Gastrocnemius medialis (tissue), 4 donors: ENCODE data around the gene MALRD1. TPM values are rescaled to one million over a fixed set of nuclear protein-coding genes. Genes with fewer than 3 reads are reported as not detected.

Experiments
- ATAC-seq, 2 donors: fragments of 150-250 bp; one replicate each; pipeline ENCODE4 v1.9.1; 2016
- DNase-seq, 2 donors: peaks; one replicate each; pipeline ENCODE4 v3.0.0-alpha.2; 2019
- H3K27ac ChIP-seq, 4 donors: fragments of 200-600 bp; sonication (generic); 1 replicate in 1 of 4; 2 replicates in 3 of 4; pipeline ENCODE4 v1.5.1; 2016 to 2018; ENCODE audit warnings: mild to moderate bottlenecking in 2 of 4, moderate library complexity in 1 of 4
- H3K27me3 ChIP-seq, 3 donors: fragments of 200-600 bp; sonication (generic) in 2 of 3; 1 replicate in 1 of 3; 2 replicates in 2 of 3; pipeline versions ENCODE4 v1.5.1 to v1.6.0; 2016 to 2019; ENCODE audit warnings: mild to moderate bottlenecking in 1 of 3, moderate library complexity in 1 of 3
- H3K36me3 ChIP-seq, 2 donors: fragments of 200-600 bp; sonication (generic) in 1 of 2; one replicate each; pipeline ENCODE4 v1.5.1; 2017 to 2018
- H3K4me1 ChIP-seq, 2 donors: fragments of 200-600 bp; sonication (generic) in 1 of 2; one replicate each; pipeline ENCODE4 v1.5.1; 2016 to 2017; ENCODE audit warnings: mild to moderate bottlenecking in 2 of 2
- H3K4me3 ChIP-seq, 4 donors: fragments of 200-600 bp; sonication (generic) in 3 of 4; 1 replicate in 1 of 4; 2 replicates in 3 of 4; pipeline ENCODE4 v1.5.1; 2016 to 2019; ENCODE audit warnings: mild to moderate bottlenecking in 2 of 4
- H3K9me3 ChIP-seq, 3 donors: fragments of 200-600 bp; sonication (generic) in 2 of 3; 1 replicate in 1 of 3; 2 replicates in 2 of 3; pipeline ENCODE4 v1.5.1; 2016 to 2019
- CTCF ChIP-seq, 5 experiments: fragments of 450-650 bp in 3 of 5; fragments of 200-600 bp in 2 of 5; sonication (generic) in 2 of 5; IDR thresholded peaks in 4 of 5; conservative IDR thresholded peaks in 1 of 5; 1 replicate in 4 of 5; 2 replicates in 1 of 5; pipeline ENCODE4 v1.5.1; 2016 to 2019; ENCODE audit warnings: antibody characterized with exemption in 5 of 5, mild to moderate bottlenecking in 3 of 5, moderate library complexity in 3 of 5
- POLR2A ChIP-seq, 2 donors: fragments of 450-650 bp; IDR thresholded peaks; one replicate each; pipeline ENCODE4 v1.6.1; 2017; ENCODE audit warnings: antibody characterized with exemption in 2 of 2, mild to moderate bottlenecking in 2 of 2, moderate library complexity in 2 of 2
- in situ Hi-C, 4 donors: fragments of 200-750 bp; cut with MboI; loops; one replicate each; pipeline versions ENCODE4 v1.15.0 to v1.8.0; 2017; ENCODE audit warnings: low sequenced_read_pairs in 4 of 4
- intact Hi-C: fragments of 100-400 bp; cut with DNase I; formaldehyde crosslinking; loops from one replicate; pipeline ENCODE4 v1.15.1; 2023; ENCODE audit warnings: low total_unique reads
- total RNA-seq, 4 donors: library from RNA; depleted of rRNA; stranded (reverse); fragments of >200 nt; gene quantifications; one replicate each; pipeline versions ENCODE4 v1.1.0 to v1.2.3, GENCODE V29; 2016

The MALRD1 gene
- total RNA-seq, 4 donors from 2014 or later, result 0.75 TPM; not detected in 3

DNA sequence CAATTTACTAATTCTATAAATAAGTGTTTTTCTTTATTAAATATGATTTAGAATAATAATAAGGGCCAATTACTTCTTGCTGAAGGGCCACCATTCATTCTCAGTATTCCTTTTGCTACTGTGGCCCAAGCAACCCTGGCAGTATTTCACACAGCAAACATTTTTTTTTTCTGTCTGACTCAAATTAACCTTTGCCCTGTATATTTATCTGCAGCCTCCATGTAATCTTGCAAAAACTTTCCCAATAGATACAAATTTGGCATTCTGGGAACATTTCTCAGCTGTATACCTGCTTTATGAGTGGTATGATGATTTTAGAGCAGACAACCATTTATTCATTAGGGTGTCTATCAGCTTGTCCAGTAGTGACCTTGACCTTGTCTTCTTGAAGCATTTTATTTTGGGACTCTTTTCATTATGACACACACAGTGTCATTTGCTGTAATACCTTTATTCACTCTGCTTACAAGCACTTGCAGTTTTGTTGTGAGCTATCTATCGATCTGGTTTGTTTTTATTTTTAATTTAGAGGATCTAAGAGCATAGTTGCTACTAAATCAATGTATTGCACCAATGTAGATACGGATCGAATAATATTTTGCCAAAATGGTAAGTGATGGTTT, 607.9 kb downstream of the MALRD1 start:
- in situ Hi-C loops, result no loop called here
- Histone ChIP-seq H3K27ac (no peak overlapping the region), H3K4me1 (no peaks in the 10 kb centered on the region), H3K9me3 (no peaks in the 10 kb centered on the region), H3K36me3 (no peaks in the 10 kb centered on the region), H3K27me3 (no peaks in the 10 kb centered on the region), H3K4me3 (no peak overlapping the region)
- ATAC-seq (no peak), DNase-seq (no peak)
- intact Hi-C loops, result no loop called here
- no peak for TF ChIP-seq POLR2A (IDR thresholded peaks at IDR 0.05)
- no peak for TF ChIP-seq CTCF (IDR thresholded peaks at IDR 0.05 in 4 of 5, conservative IDR thresholded peaks at IDR 0.05 in 1 of 5)

DNA sequence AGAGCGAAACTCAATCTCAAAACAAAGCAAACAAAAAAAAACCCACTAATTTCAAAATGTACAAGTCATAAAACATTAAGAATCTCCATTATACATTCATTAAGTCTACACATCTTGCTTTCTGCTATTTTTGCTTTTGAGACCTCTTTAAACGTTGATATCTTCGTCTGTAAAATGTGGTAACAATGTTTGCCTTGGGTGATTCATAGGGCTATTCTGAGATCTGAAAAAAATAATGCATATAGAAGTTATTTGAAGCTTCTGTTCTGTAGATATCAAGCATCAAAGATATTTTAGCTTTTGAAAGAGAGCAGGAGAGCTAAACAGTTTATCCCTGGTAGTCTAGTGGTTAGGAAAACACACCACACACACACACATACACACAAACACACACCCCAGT, 609.5 kb downstream of the MALRD1 start:
- no peak overlapping the region for H3K27ac ChIP-seq
- intact Hi-C loops, result no loop called here
- no peaks in the 10 kb centered on the region for H3K36me3 ChIP-seq
- peaks cover 0 to 7% (median 0%) of the 10 kb centered on the region in 3 donors for H3K9me3 ChIP-seq
- DNase-seq (no peak), ATAC-seq (no peak)
- H3K4me1 ChIP-seq, result no peaks in the 10 kb centered on the region
- in situ Hi-C loops, result no loop called here
- TF ChIP-seq POLR2A (IDR thresholded peaks at IDR 0.05), result no peak
- no peak for TF ChIP-seq CTCF (IDR thresholded peaks at IDR 0.05 in 4 of 5, conservative IDR thresholded peaks at IDR 0.05 in 1 of 5)
- no peaks in the 10 kb centered on the region for H3K27me3 ChIP-seq
- no peak overlapping the region for H3K4me3 ChIP-seq

DNA sequence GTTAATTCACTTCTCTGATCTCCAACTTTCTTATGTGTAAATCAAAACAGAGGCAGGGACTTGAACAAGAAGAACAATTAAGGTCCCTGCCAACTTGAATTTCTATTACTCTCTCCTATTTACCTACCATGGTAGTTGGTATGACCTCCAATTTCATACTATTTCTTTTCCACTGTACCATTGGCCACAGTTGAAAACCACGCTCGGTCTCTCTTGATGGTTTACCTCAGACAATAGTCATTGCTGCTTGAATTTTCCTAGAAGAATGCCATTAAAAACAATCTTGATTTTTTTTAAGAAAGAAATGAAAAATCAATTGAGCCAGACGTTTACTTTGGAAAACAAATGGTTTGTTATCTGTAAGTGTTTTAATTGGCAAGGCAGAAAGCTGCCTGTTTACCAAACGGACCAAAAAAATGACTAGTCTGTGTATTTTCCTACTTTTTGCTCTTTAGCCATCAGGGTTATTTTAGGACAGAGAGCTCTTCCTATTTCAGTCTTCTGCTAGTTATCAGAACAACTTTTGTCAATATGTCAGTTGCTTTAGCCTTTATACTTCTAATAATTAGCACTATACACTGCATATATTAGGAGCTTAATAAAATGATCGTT, 610.1 kb downstream of the MALRD1 start:
- TF ChIP-seq POLR2A (IDR thresholded peaks at IDR 0.05) (no peak), CTCF (IDR thresholded peaks at IDR 0.05 in 4 of 5, conservative IDR thresholded peaks at IDR 0.05 in 1 of 5) (no peak)
- no peaks in the 10 kb centered on the region for H3K36me3 ChIP-seq
- DNase-seq (no peak), ATAC-seq (no peak)
- no peak overlapping the region for H3K4me3 ChIP-seq
- no peaks in the 10 kb centered on the region for H3K4me1 ChIP-seq
- peaks cover 0 to 7% (median 0%) of the 10 kb centered on the region in 3 donors for H3K9me3 ChIP-seq
- no peak overlapping the region for H3K27ac ChIP-seq
- intact Hi-C loops (no loop called here), in situ Hi-C loops (no loop called here)
- H3K27me3 ChIP-seq, result no peaks in the 10 kb centered on the region

- H3K4me1 ChIP-seq, result no peaks in the 10 kb centered on the region
- no peak for TF ChIP-seq POLR2A (IDR thresholded peaks at IDR 0.05)
- TF ChIP-seq CTCF (IDR thresholded peaks at IDR 0.05 in 4 of 5, conservative IDR thresholded peaks at IDR 0.05 in 1 of 5), result no peak
- H3K36me3 ChIP-seq, result no peaks in the 10 kb centered on the region
- in situ Hi-C loops (no loop called here), intact Hi-C loops (no loop called here)
- H3K9me3 ChIP-seq, result peaks cover 0 to 7% (median 0%) of the 10 kb centered on the region in 3 donors
- H3K4me3 ChIP-seq, result no peak overlapping the region
- no peak overlapping the region for H3K27ac ChIP-seq
- no peaks in the 10 kb centered on the region for H3K27me3 ChIP-seq
- DNase-seq, result no peak
- no peak for ATAC-seq
Measured at GRCh38 chr10:19659920-19660655, 611.5 kb downstream of the MALRD1 start.
